Testis (tissue), 2 donors: ENCODE measurements around the gene PDE4C.

Experiments
- CTCF ChIP-seq, 3 experiments: fragments of 450-650 bp in 2 of 3; fragments of 200-600 bp in 1 of 3; sonication (generic) in 1 of 3; IDR thresholded peaks; one replicate each; pipeline ENCODE4 v1.5.1; 2016 to 2019; ENCODE audit warnings: antibody characterized with exemption in 3 of 3, mild to moderate bottlenecking in 2 of 3, moderate library complexity in 1 of 3
- POLR2A ChIP-seq: fragments of 450-650 bp; IDR thresholded peaks from one replicate; pipeline ENCODE4 v1.6.1; 2017; ENCODE audit warnings: antibody characterized with exemption, mild to moderate bottlenecking, moderate library complexity

- TF ChIP-seq CTCF (IDR thresholded peaks at IDR 0.05) (no peak), POLR2A (no peak)
Measured at GRCh38 chr19:18203408-18203862, 22.8 kb downstream of the PDE4C start.
